Kidney capillary endothelial cell (primary cell): ENCODE measurements around the gene WBP2.
A peak's percentile ranks its signal among the peaks of the same experiment; 100 is the strongest.

Experiments
- DNase-seq: peaks from one replicate; pipeline ENCODE4 v3.0.0-alpha.2; 2018; ENCODE audit warnings: low spot score

WBP2 gene

GRCh38 chr17:75855310-75856061 is at the start of gene WBP2:
Gene WBP2, minus strand, starts transcription at chr17:75855335. Its CDS starts 38 bp downstream, at chr17:75855297.
- DNase-seq = peak; percentile 99

GRCh38 chr17:75902406-75902805 is 47.3 kb upstream of the WBP2 start:
- DNase-seq = no peak

GRCh38 chr17:75901727-75902126 is 46.6 kb upstream of the WBP2 start:
- no peak for DNase-seq

- no peak for DNase-seq
Observed at GRCh38 chr17:75900691-75901533, 45.8 kb upstream of the WBP2 start.

GRCh38 chr17:75899767-75900468 is 44.8 kb upstream of the WBP2 start:
- no peak for DNase-seq

GRCh38 chr17:75899353-75899752 is 44.2 kb upstream of the WBP2 start:
- DNase-seq = no peak

GRCh38 chr17:75898791-75899190 is 43.7 kb upstream of the WBP2 start:
- DNase-seq = no peak

- DNase-seq = no peak
Observed at GRCh38 chr17:75898065-75898464, 42.9 kb upstream of the WBP2 start.

- no peak for DNase-seq
Observed at GRCh38 chr17:75897160-75898019, 42.3 kb upstream of the WBP2 start.

- DNase-seq = peak; percentile 66
Observed at GRCh38 chr17:75896415-75897159, 41.5 kb upstream of the WBP2 start, which contains the start of gene TRIM65. Gene TRIM65, minus strand, starts transcription at chr17:75896951. Its CDS starts 14 bp downstream, at chr17:75896937.

- peak; percentile 48 for DNase-seq
Observed at GRCh38 chr17:75895370-75896155, 40.4 kb upstream of the WBP2 start.

- no peak for DNase-seq
Observed at GRCh38 chr17:75894049-75894733, 39.1 kb upstream of the WBP2 start.

- no peak for DNase-seq
Observed at GRCh38 chr17:75893305-75894048, 38.3 kb upstream of the WBP2 start.

GRCh38 chr17:75892556-75893224 is 37.6 kb upstream of the WBP2 start:
- DNase-seq = no peak

- DNase-seq = no peak
Observed at GRCh38 chr17:75891605-75892555, 36.7 kb upstream of the WBP2 start.

- no peak for DNase-seq
Observed at GRCh38 chr17:75891022-75891604, 36.0 kb upstream of the WBP2 start.
